Measurements from ENCODE around the gene FKBP10.
A peak's percentile ranks its signal among the peaks of the same experiment; 100 is the strongest.

The FKBP10 gene

GRCh38 chr17:41784207-41784744 lies 28.5 kb upstream of the FKBP10 start:
- DNase-seq: no peak

GRCh38 chr17:41785091-41785858 lies 27.5 kb upstream of the FKBP10 start:
- DNase-seq: no peak

- DNase-seq: no peak
These were observed 27.0 kb upstream of the FKBP10 start for GRCh38 chr17:41785859-41786226.

- DNase-seq: peak; percentile 99
These were observed 26.4 kb upstream of the FKBP10 start, which contains the start of gene JUP for GRCh38 chr17:41786227-41787020. JUP (minus strand) TSS chr17:41786711; CDS start chr17:41771854, 14,857 bp downstream.

GRCh38 chr17:41787021-41787418 lies 25.8 kb upstream of the FKBP10 start:
- no peak for DNase-seq

GRCh38 chr17:41792845-41793783 lies 19.7 kb upstream of the FKBP10 start:
- peak; percentile 47 for DNase-seq

GRCh38 chr17:41793784-41794539 lies 18.8 kb upstream of the FKBP10 start:
- no peak for DNase-seq

- no peak for DNase-seq
These were observed 18.2 kb upstream of the FKBP10 start for GRCh38 chr17:41794540-41794975.

GRCh38 chr17:41796121-41796895 lies 16.5 kb upstream of the FKBP10 start:
- DNase-seq: no peak

- DNase-seq: no peak
These were observed 15.4 kb upstream of the FKBP10 start for GRCh38 chr17:41797377-41797776.

- no peak for DNase-seq
These were observed 13.4 kb upstream of the FKBP10 start for GRCh38 chr17:41799366-41799765.

- no peak for DNase-seq
These were observed 12.0 kb upstream of the FKBP10 start for GRCh38 chr17:41800601-41801373.

GRCh38 chr17:41801374-41802271 lies 11.2 kb upstream of the FKBP10 start:
- peak; percentile 74 for DNase-seq

GRCh38 chr17:41803049-41804020 lies 9.5 kb upstream of the FKBP10 start:
- no peak for DNase-seq

GRCh38 chr17:41806685-41807445 lies 5.9 kb upstream of the FKBP10 start:
- DNase-seq: no peak

- no peak for DNase-seq
These were observed 1.9 kb upstream of the FKBP10 start for GRCh38 chr17:41810659-41811548.

Data from NCI-H2227 treated with DMSO at 0.1 percent for 48 hours (cell line).